Cardiac septum (tissue), 1 donor: ENCODE measurements around the gene OR7G2. TPM values are rescaled to one million over a fixed set of nuclear protein-coding genes. Genes with fewer than 3 reads are reported as not detected.

Experiments used
- total RNA-seq: library from RNA; stranded (reverse); fragmentation: NEBNext Ultra II Directional; extraction: Animal tissue kit (Norgen Biotek cat#: 25700); gene quantifications from one replicate; pipeline ENCODE4 v1.2.1, GENCODE V29; 2021
- donor health status: DM: no; HTN: no; CAD: no.

OR7G2 gene
- total RNA-seq, 1 donor from 2014 or later, result not detected

Other genes with a start within 250 kb of the OR7G2 start
- 0.03 TPM for gene MUC16, start 97.1 kb downstream of the OR7G2 start, total RNA-seq
- not detected for gene OR1M1, start 20.4 kb downstream of the OR7G2 start, total RNA-seq
- gene OR7G1, start 8.3 kb upstream of the OR7G2 start, total RNA-seq, result not detected
- not detected for gene OR7G3, start 19.5 kb upstream of the OR7G2 start, total RNA-seq
- 13.8 TPM for gene ZNF317, start 32.9 kb upstream of the OR7G2 start, total RNA-seq
- not detected for gene OR7D2, start 71.5 kb upstream of the OR7G2 start, total RNA-seq
- not detected for gene OR7D4, start 112.1 kb upstream of the OR7G2 start, total RNA-seq
- not detected for gene OR7E24, start 143.5 kb upstream of the OR7G2 start, total RNA-seq
- gene ZNF699, start 202.4 kb upstream of the OR7G2 start, total RNA-seq, result 4.5 TPM
- gene ZNF559, start 216.7 kb upstream of the OR7G2 start, total RNA-seq, result 18.2 TPM